ENCODE measurements around the gene AFAP1.
A peak's percentile ranks its signal among the peaks of the same experiment; 100 is the strongest.

The AFAP1 gene

DNA sequence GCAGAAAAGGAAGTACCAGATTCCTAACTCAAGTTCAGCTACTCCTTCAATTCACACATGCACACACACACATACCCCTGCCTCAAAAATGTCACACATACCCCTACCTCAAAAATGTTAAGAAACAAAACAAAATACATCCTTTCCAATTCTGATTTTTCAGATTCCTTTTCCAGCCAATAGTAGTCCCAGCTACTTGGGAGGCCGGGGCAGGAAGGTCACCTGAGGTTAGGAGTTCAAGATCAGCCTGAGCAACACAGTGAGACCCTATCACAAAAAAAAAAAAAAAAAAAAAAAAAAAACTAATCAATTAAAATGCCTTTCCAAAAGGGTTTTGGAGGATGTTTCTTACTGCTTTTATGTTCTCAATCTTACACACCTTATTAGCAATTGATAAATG is 138.0 kb downstream of the AFAP1 start:
- DNase-seq = no peak

DNA sequence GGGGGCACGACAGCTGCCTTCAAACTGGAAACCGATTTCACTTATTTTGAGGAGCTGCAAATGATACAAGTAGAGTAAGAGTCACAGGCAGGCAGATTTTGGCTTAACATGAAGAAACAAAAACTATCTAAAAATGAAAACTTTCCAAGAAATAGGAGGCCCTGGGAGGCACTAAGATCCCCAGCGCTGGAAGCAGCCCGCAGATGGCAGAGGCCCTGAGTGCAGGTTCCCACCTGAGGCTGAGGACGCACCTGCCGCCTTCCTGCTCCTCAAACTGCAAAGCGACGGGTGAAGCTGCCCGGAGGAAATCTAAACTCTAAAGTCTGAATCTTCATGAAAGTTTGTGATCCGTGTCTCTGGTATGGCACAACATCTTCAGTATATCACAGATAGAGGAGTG is 138.7 kb downstream of the AFAP1 start:
- no peak for DNase-seq

DNA sequence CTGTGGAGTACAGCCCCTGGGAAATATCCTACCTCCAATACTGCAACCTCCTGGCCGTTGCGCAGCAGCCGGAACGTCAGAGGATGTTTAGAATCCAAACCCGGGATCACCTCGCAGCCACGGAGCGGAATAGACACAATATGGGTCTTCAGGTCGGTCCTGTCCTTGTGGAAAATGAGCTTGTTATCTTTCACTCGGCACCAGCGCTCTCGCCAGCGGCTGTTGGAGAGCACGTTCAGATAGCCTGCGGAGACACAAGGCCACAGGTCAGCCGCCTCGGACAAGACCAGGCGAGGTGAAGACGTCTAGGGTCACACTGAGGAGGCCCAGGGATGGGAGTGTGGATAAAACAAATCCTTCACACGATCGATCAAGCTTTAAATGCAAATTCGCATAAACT is 139.3 kb downstream of the AFAP1 start:
- no peak for DNase-seq

DNA sequence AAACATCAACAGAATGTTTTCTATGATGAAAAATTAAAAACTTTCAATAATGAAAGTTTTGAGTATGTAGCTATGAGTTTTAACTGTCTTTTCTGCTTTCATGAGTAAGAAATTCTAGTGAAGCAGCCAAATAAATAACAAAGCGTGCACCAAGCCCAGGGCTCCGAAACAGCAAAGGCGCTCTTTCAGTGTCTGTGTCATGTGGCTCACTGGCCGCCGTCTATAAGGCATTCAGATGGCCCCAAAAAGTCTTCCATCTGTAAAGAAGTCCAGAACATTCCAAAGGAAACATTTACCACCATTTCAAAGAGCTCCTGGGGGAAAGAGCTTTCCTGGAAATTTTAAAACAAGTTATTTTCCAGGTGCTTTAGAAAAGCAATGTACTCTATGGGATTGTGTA is 139.9 kb downstream of the AFAP1 start:
- no peak for DNase-seq

DNA sequence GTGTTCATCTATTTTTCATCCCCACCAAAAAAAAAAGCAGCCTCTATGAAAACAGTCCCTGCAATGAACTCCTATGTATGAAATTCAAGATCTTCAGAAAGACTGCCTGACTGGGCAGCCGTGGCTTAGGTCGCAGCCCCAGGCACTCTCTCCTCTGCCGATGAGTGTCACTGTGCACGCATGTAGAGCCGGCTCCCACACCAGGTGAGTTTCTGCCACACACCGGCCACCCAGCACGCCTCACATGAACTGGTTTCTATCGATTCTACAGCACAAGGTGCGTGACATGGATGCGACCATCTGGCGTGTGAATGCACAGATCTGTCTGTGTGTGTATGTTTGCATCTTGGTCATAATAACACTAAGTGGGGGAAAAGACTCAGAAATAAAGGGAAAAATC is 140.4 kb downstream of the AFAP1 start:
- no peak for DNase-seq

DNA sequence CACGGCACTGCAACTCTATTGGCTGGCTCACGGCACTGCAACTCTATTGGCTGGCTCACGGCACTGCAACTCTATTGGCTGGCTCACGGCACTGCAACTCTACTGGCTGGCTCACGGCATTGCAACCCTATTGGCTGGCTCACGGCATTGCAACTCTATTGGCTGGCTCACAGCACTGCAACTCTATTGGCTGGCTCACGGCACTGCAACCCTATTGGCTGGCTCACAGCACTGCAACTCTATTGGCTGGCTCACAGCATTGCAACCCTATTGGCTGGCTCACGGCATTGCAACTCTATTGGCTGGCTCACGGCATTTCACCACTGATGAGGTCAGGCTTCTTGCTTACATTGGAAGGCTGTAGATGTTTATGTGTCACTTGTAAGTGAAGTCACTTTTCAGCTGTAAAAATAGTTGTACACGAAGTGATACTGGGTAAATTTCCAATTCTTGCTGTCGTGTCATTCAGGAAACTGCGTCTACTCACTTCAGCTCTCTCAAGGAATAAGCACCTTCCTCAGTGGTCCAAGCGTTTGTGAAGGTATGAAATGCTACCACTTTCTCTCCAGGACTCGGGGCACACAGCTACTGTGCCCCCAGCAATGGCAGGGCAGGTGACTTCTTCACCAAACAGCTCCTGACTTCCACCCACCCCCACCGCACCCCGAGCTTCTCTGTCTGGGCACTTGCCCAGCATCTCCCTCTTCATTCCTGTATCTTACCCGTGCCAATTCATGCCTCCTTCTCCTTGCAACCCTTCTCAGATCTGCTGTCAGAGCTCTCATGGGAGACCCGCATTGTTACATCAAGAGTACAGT is 141.3 kb downstream of the AFAP1 start:
- no peak for DNase-seq

DNA sequence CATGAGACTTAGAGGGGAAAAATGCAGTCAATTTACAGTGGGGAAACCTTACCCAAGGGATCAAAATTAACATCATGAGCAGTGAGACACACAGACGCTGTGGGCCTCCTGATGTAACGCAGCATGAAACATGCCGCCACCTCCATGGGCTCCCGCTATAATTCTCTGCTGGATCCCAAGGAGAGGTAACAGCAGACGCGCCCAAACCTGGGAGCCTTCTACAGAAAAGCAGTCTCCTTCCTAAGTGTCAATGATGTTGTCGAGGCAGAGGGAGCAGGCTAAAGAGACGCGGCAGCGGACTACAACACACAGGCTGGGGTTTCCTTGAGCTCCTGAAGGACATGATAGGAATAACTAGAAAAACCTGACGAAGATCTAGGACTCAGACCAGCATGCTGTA is 142.3 kb downstream of the AFAP1 start:
- no peak for DNase-seq

DNA sequence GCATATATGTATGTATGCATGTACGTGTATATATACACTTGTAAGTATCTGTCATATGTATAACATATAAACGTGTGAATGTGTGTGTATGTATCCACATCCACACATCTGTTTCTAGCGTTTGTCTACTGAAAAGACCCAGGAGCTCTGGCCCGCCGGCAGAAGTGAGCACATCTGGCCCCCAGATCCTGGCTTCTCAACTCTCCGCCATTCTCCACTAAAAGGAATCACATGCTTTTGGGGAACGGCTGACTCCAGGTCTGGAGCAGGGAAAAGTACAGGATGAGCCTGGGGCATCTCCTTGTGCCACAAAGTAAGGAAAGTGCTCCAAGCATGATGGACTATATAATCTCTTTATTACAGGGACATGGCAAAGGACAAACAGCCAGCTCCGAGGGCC is 143.7 kb downstream of the AFAP1 start:
- no peak for DNase-seq

DNA sequence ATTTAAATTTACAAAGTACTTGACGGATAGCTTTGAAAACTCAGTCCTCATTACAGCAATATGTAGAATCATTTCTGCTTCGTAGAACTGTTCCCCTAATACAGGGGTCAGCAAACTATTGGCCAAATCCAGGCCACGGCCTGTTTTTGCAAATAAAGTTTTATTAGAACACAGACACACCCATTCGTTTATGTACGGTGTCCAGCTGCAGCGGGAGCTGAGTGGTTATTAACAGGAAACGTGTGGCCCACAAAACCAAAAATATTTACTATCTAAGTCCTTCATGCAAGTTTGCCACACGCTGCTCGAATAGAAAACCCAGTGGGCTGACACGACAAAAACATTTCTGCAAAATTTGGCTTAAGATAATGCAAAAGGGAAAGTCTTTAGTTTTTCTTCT is 146.5 kb downstream of the AFAP1 start:
- DNase-seq = no peak

DNA sequence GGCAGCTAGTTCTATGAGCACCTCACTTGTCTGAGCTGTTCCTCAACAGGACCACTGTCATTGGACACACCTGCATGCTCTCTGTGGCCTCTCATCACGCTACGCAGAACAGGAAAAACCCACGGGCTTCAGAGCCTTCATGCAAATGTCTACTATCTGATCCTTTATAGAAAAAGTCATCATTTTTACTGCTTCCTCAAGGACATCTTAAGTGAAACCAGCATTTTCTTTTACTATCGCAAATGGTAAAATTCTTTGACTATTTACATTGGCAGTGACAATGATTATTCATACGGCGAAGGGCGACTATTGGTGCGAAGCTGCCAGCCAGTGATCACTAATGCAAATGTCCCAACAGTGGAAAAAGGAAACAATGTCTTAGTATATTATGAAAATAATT is 147.0 kb downstream of the AFAP1 start:
- no peak for DNase-seq

DNA sequence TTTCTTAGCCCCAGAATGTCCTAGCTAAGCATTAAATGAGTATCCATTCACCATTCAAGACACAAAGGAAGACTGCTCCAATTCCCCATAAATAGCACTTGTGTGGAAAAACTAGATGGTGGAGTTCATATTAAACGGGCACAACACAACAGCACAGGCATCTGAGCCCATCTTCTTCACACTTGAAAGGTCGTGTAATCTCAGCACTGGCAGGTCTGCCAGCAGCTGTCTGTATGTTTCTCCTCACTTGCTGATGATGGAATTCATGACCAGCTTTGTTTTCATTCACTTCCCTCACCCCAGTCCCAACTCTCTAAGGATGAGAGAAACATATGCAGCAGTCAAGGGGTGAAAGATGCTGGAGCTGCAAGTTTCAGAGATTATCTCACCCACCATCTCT is 148.7 kb downstream of the AFAP1 start:
- no peak for DNase-seq

DNA sequence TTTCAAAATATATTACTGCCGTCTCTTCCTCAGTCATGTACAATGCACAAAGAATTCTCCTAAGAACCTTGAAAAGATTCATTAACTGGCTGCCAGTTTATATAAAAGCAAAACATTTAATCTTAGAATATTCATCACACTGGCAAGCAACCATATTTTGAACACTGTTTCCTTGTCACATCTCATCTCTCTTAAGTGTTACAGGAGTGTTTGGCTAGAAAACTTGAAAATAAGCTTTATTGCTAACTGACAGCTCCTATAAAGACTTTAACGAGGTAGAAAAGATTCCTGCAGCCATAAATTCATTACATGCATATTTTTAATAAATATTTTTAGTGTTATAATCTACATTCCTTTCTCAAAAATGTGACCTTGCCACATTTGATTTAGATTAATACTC is 149.6 kb downstream of the AFAP1 start:
- DNase-seq = no peak

DNA sequence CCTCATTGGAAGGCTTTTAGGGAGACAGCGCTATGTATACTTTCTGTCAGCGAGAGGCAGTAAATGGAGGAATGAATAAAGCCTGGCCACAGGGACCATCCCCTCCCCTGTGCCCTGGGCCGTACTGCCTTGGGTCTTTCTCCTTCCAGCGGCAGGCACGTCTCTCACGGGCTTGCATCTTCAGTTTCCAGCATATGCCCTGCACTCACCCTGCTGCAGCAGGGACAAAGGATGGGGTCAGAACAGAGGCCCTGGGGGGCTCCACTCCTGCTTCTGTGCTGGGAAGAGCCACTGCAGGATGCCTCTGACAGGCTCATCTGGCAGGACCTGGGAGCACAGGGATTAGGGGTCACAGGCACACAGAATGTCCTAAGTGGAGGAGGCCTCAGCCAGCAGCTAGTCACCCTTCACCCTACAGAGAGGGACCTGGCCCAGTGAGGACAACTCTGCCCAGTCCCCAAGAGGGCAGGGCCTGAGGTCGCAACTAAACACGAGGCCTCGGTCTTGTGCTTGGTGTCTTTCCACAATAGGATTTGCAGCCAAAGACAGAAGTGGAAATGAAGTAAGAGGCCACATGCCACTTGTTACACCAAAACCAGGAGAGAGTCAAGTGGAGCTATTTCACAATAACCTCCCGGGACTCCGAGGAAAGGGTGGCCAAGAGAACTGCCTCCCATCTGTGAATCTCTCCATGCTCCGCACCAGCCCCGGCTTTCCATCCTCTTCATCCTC is 150.8 kb downstream of the AFAP1 start:
- no peak for DNase-seq

DNA sequence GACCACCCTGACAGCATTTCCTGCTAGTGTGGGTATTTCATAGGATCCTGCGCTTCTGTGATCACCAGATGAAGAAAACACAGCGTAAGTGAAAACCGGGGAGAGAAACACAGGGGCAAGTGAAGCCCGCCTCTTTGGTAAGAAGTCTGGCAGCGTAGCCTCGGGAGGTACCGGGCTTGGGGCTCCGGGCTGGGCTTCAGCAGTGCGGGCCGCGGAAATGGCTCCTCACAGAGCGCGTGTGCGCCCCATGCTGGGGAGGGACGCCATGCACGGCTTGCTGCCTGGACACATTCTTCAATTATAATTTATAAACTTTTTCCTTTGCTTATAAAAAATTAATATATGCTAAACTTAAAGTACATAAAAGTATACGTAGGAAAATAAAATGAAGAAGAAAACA is 151.5 kb downstream of the AFAP1 start:
- DNase-seq = no peak

DNA sequence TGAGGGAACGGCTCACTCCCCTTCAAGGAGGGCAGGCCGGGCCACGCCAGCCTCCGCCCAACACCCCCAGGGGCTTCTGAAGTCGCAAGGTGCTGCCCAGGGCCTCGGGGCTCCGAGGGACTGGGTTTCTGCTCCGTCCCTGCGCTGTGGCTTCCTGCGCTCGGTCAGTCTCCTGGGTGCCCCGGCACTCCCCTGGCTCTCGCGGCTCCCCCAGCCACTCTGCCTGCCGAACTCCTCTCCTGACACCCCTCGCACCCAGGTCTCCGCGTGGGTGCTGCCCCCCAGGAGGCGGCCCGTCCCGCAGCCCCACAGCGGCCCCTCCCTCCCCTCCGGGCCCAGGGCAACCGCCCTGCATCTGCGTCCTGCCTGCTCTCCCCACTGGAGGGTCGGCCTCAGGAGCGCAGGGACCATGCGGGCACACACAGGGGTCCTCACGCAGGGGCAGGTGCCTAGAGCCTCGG is 151.9 kb downstream of the AFAP1 start:
- DNase-seq = no peak

DNA sequence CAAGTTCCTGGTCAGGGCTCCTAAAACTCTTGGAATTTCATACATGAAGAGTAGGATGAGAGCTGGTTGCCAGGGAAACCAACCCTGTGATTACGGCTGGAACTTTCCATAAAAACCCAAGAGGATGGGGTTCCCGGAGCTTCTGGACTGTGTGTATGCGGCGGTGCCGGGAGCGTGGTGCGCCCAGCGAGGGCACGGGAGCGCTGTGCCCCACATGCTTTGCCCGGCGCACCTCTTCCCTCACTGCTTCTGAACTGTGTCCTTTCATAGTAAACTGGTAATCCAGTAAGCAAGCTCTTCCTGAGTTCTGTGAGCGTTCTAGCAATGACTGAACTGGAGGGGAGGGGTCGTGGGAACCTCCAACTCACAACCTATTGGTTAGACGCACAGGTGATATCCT is 152.6 kb downstream of the AFAP1 start:
- DNase-seq = no peak

DNA sequence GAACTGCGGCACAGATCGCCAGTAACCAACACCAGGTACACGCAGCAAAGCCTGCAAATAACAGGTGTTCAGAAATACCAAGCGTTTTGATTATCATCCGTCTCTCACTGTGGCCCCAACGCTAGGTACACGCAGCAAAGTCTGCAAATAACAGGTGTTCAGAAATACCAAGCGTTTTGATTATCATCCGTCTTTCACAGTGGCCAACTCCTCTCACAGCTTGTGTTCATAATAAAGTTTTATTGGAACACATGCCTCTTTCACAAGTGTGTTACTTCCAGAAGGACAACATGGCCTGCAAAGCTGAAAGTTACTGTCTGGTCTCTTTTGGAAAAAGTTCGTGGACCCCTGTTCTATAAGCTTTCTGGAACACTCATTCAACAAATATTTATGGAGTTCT is 153.1 kb downstream of the AFAP1 start:
- DNase-seq = no peak

DNA sequence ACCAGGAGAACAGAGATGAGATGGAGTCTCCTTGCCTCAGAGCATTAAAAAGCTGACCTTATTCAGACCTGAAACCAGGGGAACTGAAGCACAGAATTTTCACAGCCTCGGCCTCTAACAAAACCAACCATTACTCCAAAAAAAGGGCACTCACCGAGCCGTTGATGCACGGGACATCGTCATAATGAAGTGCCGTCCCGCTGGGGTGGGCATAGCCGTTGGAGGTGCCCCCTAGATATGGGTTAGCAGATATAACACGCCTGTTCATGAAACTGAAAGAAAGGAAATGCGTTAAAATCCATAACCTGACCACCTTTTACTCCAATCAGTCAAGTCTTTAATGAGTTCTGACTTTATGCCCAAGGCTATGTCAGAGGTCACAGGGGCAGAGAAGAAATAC is 153.6 kb downstream of the AFAP1 start:
- DNase-seq = no peak

DNA sequence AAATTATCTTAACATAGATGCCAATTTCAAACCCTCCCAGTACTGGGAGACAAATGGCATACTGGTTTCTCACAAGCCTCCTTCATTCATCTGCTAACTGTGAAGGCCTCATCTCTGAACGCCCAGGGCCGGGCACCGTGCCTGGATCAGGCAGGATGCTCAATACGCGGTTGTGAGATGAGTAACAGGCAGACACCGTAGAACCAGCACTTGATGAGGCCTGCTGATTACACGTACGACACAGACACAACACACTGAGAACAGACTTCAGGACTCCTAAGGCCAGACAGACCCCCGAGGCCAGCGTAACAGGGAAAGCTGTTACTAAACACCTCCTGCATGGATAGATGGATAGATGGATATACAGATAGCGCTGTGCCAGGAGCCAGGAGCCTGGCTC is 154.6 kb downstream of the AFAP1 start:
- peak in 1 of 2 donors; percentile 41 for DNase-seq

DNA sequence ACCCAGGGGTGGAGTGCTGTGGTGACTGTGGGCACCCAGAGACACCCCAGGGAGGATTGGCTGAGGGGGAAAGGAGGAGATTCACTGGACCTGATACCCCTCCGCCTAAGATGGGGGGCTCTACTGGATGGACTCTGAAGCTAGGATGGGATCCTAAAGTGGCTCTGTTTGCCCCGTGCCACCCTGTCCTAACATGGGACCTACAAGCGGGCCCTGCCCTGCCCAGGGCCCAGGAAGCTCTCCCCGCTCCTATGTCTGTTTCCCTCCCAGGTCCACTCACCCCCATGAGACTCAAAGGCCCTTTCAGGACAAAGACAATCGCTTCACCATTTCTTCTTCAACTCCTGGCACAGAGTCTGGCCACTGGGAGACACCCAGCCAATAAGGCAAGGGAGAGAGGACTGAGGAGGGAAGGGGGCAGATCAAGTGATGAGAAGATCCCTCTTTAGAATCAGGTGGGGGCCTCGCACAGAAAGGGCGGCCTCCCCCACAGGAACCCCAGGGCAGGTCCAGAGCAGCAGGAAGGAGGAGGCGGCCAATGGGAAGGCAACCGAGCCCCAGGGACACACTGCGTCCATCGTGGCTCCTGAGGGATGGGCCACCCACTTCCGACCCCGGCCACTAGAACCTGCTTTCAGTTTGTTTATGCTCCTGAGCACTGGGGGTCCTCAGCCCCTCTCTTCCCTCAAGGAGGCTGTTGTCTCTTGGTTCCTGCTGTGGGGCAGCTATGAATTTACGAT is 155.4 kb downstream of the AFAP1 start:
- DNase-seq = no peak

DNA sequence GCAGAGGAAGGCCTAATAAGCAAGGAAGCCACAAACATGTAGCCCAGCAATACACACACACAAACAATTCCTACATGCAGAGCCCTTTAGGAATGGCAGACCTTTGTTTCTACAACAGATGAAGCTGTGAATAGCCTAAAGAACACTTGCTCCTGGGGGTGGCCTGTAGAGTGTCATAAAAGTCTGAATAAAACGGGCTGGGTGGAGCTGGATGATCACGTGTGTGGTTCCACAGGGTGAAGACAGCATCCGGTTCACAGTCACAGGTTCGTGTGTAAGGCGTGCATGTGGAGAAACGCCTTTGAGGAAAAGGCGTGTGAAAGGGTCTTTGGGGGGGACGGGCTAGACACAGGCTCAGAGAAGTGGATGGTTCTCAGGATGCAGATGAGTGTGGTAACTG is 156.1 kb downstream of the AFAP1 start:
- DNase-seq = no peak

DNA sequence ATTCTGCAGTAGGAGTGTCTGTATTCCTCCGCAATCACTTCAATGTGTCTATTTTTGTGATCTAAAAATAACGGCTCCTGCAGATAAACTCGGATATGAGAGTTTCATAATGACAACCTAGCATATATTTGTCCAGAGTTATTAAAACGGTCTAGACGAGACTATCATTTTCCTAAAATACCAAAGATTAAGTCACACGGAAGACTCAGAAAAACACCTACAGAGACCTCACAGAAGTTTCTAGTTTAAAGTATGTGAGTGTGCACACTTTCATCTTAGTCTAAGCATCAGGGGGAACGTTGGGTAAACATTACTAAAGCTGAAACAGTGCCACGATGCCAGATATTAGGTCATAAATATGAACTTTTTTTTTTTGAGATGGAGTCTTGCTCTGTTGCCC is 156.9 kb downstream of the AFAP1 start:
- no peak for DNase-seq

DNA sequence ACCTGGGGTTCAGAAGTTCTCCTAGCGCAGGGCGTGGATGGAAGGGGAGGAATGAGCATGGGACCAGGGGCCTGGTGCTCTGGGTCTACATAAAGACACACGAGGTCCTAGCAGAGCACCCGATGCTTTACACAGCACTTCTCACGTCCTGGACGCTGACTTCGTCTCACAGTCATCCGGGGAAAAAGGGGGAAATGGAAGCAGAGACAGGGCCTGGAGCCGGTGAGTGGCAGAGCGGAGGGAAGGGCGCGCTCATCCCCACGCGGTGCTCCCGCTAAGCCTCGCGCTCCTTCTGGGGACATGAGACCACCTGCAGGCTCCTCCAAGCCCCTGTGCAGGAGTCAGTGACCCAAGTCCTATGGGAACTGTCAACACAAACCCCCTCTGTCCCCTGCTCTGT is 157.7 kb downstream of the AFAP1 start:
- no peak for DNase-seq

DNA sequence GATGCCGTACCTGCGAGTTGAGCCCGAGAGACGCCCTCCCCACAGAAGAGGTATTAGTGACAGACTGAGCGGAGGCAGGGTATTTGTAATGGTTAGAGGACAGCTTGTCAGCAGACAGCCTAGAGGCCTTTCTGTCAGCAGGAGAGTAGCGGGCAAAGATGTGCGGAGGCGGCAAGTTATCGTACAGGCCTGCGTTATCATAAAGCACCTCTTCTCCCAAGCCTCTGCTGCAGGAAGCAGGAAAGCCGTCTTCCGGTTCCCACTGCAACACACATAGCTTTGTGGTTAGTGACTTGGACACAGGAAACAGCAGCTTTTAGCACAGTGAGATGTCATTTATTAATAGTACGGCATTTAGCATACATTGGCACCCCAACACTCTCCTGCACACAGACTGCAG is 158.3 kb downstream of the AFAP1 start:
- DNase-seq = peak in 1 of 2 donors; percentile 37
